22Rv1 (cell line): Measurements from ENCODE around the gene DTNBP1.
"Not testable (repeated sequence)": the region's sequence is repeated elsewhere in the genome, so short reads cannot be mapped to it uniquely, and the experiment has no call there.

Experiments
- H3K27ac ChIP-seq: fragments of 450-650 bp; 2 replicates; pipeline ENCODE4 v1.5.1; 2017
- CTCF ChIP-seq: fragments of 450-650 bp; IDR thresholded peaks from 2 replicates; pipeline ENCODE4 v1.5.1; 2017; ENCODE audit warnings: mild to moderate bottlenecking
- ZFX ChIP-seq: fragments of 450-650 bp; IDR thresholded peaks from 2 replicates; pipeline ENCODE4 v1.6.1; 2017; ENCODE audit warnings: antibody characterized with exemption, borderline replicate concordance

DTNBP1 gene

GRCh38 chr6:15550546-15551123 is 112.2 kb downstream of the DTNBP1 start:
- no peak for TF ChIP-seq CTCF
- no peak for TF ChIP-seq ZFX
- no peak overlapping the region for H3K27ac ChIP-seq

- no peak for TF ChIP-seq ZFX
- no peak for TF ChIP-seq CTCF
Observed at GRCh38 chr6:15549371-15549770, 113.5 kb downstream of the DTNBP1 start.

GRCh38 chr6:15547400-15547799 is 115.4 kb downstream of the DTNBP1 start:
- H3K27ac ChIP-seq: no peak overlapping the region
- TF ChIP-seq CTCF (no peak), ZFX (no peak)

More at GRCh38 chr6:15549371-15549770, 113.5 kb downstream of the DTNBP1 start:
- no peak overlapping the region for H3K27ac ChIP-seq

GRCh38 chr6:15546591-15546990 is 116.2 kb downstream of the DTNBP1 start:
- TF ChIP-seq CTCF: no peak
- no peak for TF ChIP-seq ZFX
- H3K27ac ChIP-seq: no peak overlapping the region

GRCh38 chr6:15544321-15544900 is 118.4 kb downstream of the DTNBP1 start:
- no peak overlapping the region for H3K27ac ChIP-seq

GRCh38 chr6:15543332-15543917 is 119.4 kb downstream of the DTNBP1 start:
- H3K27ac ChIP-seq: not testable (repeated sequence)

More at GRCh38 chr6:15544321-15544900, 118.4 kb downstream of the DTNBP1 start:
- TF ChIP-seq ZFX (no peak), CTCF (no peak)

- H3K27ac ChIP-seq: no peak overlapping the region
- TF ChIP-seq CTCF (no peak), ZFX (no peak)
Observed at GRCh38 chr6:15539722-15540270, 123.0 kb downstream of the DTNBP1 start.
